ENCODE measurements around the gene ZNF438. TPM values are rescaled to one million over a fixed set of nuclear protein-coding genes. Genes with fewer than 3 reads are reported as not detected.

The ZNF438 gene
- total RNA-seq, 1 experiment from 2014 or later = 0.26 TPM

GRCh38 chr10:30847199-30847598 is 184.5 kb downstream of the ZNF438 start:
- Histone ChIP-seq H3K9me3 (ENCODE audit: low read length) (no peaks in the 10 kb centered on the region), H2AFZ (ENCODE audit: low read length) (no peak overlapping the region), H3K9ac (ENCODE audit: low read length) (no peak overlapping the region), H3K4me3 (ENCODE audit: low read length) (no peak overlapping the region), H3K36me3 (ENCODE audit: insufficient read depth, low read length) (no peaks in the 10 kb centered on the region), H3K4me2 (ENCODE audit: low read depth, low read length, poor library complexity, severe bottlenecking) (no peak overlapping the region), H3K27ac (ENCODE audit: low read length) (no peak overlapping the region), H4K20me1 (ENCODE audit: insufficient read depth, low read depth, low read length) (no peaks in the 10 kb centered on the region), H3K79me2 (ENCODE audit: low read length) (no peaks in the 10 kb centered on the region), H3K4me1 (ENCODE audit: low read length) (no peaks in the 10 kb centered on the region), H3K27me3 (ENCODE audit: low read length) (no peaks in the 10 kb centered on the region), H3K9me2 (replicated peaks; ENCODE audit: insufficient read depth, low read length) (no peaks in the 10 kb centered on the region)
- DNase-seq = peak; percentile 45

GRCh38 chr10:30846710-30847109 is 185.0 kb downstream of the ZNF438 start:
- H3K36me3 ChIP-seq (ENCODE audit: insufficient read depth, low read length) = no peaks in the 10 kb centered on the region
- H3K9me2 ChIP-seq (replicated peaks; ENCODE audit: insufficient read depth, low read length) = no peaks in the 10 kb centered on the region
- no peak overlapping the region for H2AFZ ChIP-seq (ENCODE audit: low read length)
- H3K9ac ChIP-seq (ENCODE audit: low read length) = no peak overlapping the region
- H3K4me2 ChIP-seq (ENCODE audit: low read depth, low read length, poor library complexity, severe bottlenecking) = no peak overlapping the region
- no peak overlapping the region for H3K27ac ChIP-seq (ENCODE audit: low read length)
- no peaks in the 10 kb centered on the region for H3K4me1 ChIP-seq (ENCODE audit: low read length)
- H3K9me3 ChIP-seq (ENCODE audit: low read length) = no peaks in the 10 kb centered on the region
- no peaks in the 10 kb centered on the region for H4K20me1 ChIP-seq (ENCODE audit: insufficient read depth, low read depth, low read length)
- no peaks in the 10 kb centered on the region for H3K27me3 ChIP-seq (ENCODE audit: low read length)
- no peak overlapping the region for H3K4me3 ChIP-seq (ENCODE audit: low read length)
- no peak for DNase-seq
- no peaks in the 10 kb centered on the region for H3K79me2 ChIP-seq (ENCODE audit: low read length)

GRCh38 chr10:30842894-30843293 is 188.8 kb downstream of the ZNF438 start:
- H3K9ac ChIP-seq (ENCODE audit: low read length) = no peak overlapping the region

DNA sequence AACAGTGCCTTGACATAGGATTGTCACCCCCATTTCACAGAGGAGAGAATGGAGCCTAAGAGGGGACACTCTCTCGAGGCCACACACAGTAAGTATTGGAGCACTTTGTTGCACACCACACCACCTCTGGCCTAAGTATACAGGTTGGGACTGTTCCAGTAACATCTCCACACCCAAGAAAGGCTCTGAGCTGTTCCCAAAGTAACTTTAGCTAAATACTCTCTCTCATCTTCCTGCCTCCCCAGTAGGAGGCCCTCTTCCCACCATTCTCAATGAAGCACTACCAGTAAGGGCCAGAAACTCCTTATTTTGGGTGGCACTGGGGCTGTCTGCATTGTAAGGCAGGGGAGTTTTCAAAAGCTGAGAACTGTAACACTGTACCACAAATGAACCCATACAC is 189.5 kb downstream of the ZNF438 start:
- no peak overlapping the region for H3K4me3 ChIP-seq (ENCODE audit: low read length)
- no peaks in the 10 kb centered on the region for H3K4me1 ChIP-seq (ENCODE audit: low read length)
- H3K27me3 ChIP-seq (ENCODE audit: low read length) = no peaks in the 10 kb centered on the region
- no peak overlapping the region for H2AFZ ChIP-seq (ENCODE audit: low read length)
- no peaks in the 10 kb centered on the region for H4K20me1 ChIP-seq (ENCODE audit: insufficient read depth, low read depth, low read length)
- no peak overlapping the region for H3K4me2 ChIP-seq (ENCODE audit: low read depth, low read length, poor library complexity, severe bottlenecking)
- H3K9me3 ChIP-seq (ENCODE audit: low read length) = no peaks in the 10 kb centered on the region
- no peak overlapping the region for H3K9ac ChIP-seq (ENCODE audit: low read length)
- no peaks in the 10 kb centered on the region for H3K9me2 ChIP-seq (replicated peaks; ENCODE audit: insufficient read depth, low read length)
- no peaks in the 10 kb centered on the region for H3K79me2 ChIP-seq (ENCODE audit: low read length)
- H3K27ac ChIP-seq (ENCODE audit: low read length) = no peak overlapping the region
- H3K36me3 ChIP-seq (ENCODE audit: insufficient read depth, low read length) = no peaks in the 10 kb centered on the region
- DNase-seq = no peak

More at GRCh38 chr10:30842894-30843293, 188.8 kb downstream of the ZNF438 start:
- H3K9me3 ChIP-seq (ENCODE audit: low read length) = no peaks in the 10 kb centered on the region
- H2AFZ ChIP-seq (ENCODE audit: low read length) = no peak overlapping the region
- H3K79me2 ChIP-seq (ENCODE audit: low read length) = no peaks in the 10 kb centered on the region
- H4K20me1 ChIP-seq (ENCODE audit: insufficient read depth, low read depth, low read length) = no peaks in the 10 kb centered on the region
- no peaks in the 10 kb centered on the region for H3K36me3 ChIP-seq (ENCODE audit: insufficient read depth, low read length)
- H3K4me3 ChIP-seq (ENCODE audit: low read length) = no peak overlapping the region
- no peak for DNase-seq
- no peaks in the 10 kb centered on the region for H3K27me3 ChIP-seq (ENCODE audit: low read length)
- H3K4me2 ChIP-seq (ENCODE audit: low read depth, low read length, poor library complexity, severe bottlenecking) = no peak overlapping the region
- H3K27ac ChIP-seq (ENCODE audit: low read length) = no peak overlapping the region
- H3K9me2 ChIP-seq (replicated peaks; ENCODE audit: insufficient read depth, low read length) = no peaks in the 10 kb centered on the region
- H3K4me1 ChIP-seq (ENCODE audit: low read length) = no peaks in the 10 kb centered on the region

DNA sequence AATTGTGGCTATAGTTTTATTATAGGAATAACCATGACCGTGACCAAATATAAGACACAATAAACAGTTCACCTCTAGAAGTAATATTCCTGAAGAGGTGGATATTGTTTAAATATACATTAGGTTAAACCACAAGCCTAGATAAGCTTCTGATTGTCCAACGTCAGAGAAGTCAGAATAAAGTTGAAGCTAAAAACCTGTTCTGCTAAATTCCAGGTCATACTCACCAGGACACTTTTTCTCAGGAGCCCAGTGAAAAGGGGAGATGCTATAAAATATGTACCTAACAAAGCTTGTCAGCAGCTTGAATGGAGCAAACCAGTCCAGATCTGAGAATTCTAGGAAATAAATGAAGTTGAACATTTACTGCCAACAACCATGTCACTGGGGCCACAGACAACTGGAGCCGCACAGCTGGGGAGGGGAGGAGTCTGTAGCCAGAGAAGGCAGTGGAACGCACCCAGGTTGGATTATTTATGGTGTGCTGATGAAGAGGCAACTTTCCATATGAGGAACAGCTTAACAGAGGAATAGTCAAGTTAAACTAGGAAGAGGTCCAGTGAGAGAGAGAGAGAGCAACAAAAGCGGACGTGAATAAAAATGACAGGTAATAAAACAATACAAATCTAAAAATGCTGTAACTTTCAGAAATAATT is 191.1 kb downstream of the ZNF438 start:
- no peaks in the 10 kb centered on the region for H3K9me3 ChIP-seq (ENCODE audit: low read length)
- H3K36me3 ChIP-seq (ENCODE audit: insufficient read depth, low read length) = no peaks in the 10 kb centered on the region
- no peaks in the 10 kb centered on the region for H3K79me2 ChIP-seq (ENCODE audit: low read length)
- no peak overlapping the region for H3K4me2 ChIP-seq (ENCODE audit: low read depth, low read length, poor library complexity, severe bottlenecking)
- no peaks in the 10 kb centered on the region for H3K9me2 ChIP-seq (replicated peaks; ENCODE audit: insufficient read depth, low read length)
- H3K4me1 ChIP-seq (ENCODE audit: low read length) = no peaks in the 10 kb centered on the region
- H3K27ac ChIP-seq (ENCODE audit: low read length) = no peak overlapping the region
- DNase-seq = no peak
- no peak overlapping the region for H3K4me3 ChIP-seq (ENCODE audit: low read length)
- H4K20me1 ChIP-seq (ENCODE audit: insufficient read depth, low read depth, low read length) = no peaks in the 10 kb centered on the region
- no peak overlapping the region for H3K9ac ChIP-seq (ENCODE audit: low read length)
- no peak overlapping the region for H2AFZ ChIP-seq (ENCODE audit: low read length)
- H3K27me3 ChIP-seq (ENCODE audit: low read length) = no peaks in the 10 kb centered on the region

DNA sequence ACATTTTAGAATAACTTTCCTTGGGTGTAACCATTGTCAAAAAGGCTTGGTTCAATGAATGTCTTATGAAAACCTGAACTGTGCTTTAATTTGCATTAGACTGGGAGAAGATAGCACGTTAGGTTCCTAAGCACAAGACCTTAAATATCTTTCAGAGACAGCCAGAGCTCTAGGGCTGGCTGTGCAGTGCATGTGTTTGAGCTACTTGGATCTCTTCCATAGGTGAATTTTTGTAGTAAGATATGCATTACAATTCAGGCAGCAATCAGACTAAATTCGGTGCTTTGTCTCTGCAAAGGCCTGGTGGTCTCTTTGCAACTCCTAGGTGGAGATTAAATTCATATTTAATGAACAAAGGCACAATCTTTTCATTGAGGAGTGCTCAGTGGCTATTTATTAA is 192.0 kb downstream of the ZNF438 start:
- no peak overlapping the region for H3K27ac ChIP-seq (ENCODE audit: low read length)
- H3K4me2 ChIP-seq (ENCODE audit: low read depth, low read length, poor library complexity, severe bottlenecking) = no peak overlapping the region
- H3K4me3 ChIP-seq (ENCODE audit: low read length) = no peak overlapping the region
- H3K4me1 ChIP-seq (ENCODE audit: low read length) = no peaks in the 10 kb centered on the region
- no peak overlapping the region for H3K9ac ChIP-seq (ENCODE audit: low read length)
- H2AFZ ChIP-seq (ENCODE audit: low read length) = no peak overlapping the region
- no peaks in the 10 kb centered on the region for H3K9me2 ChIP-seq (replicated peaks; ENCODE audit: insufficient read depth, low read length)
- no peaks in the 10 kb centered on the region for H3K27me3 ChIP-seq (ENCODE audit: low read length)
- no peaks in the 10 kb centered on the region for H3K79me2 ChIP-seq (ENCODE audit: low read length)
- H3K36me3 ChIP-seq (ENCODE audit: insufficient read depth, low read length) = no peaks in the 10 kb centered on the region
- no peaks in the 10 kb centered on the region for H4K20me1 ChIP-seq (ENCODE audit: insufficient read depth, low read depth, low read length)
- H3K9me3 ChIP-seq (ENCODE audit: low read length) = no peaks in the 10 kb centered on the region
- DNase-seq = no peak

- no peaks in the 10 kb centered on the region for H3K4me1 ChIP-seq (ENCODE audit: low read length)
- no peaks in the 10 kb centered on the region for H3K9me2 ChIP-seq (replicated peaks; ENCODE audit: insufficient read depth, low read length)
- DNase-seq = no peak
- H3K4me3 ChIP-seq (ENCODE audit: low read length) = no peak overlapping the region
- no peaks in the 10 kb centered on the region for H3K79me2 ChIP-seq (ENCODE audit: low read length)
- no peaks in the 10 kb centered on the region for H4K20me1 ChIP-seq (ENCODE audit: insufficient read depth, low read depth, low read length)
- no peak overlapping the region for H3K4me2 ChIP-seq (ENCODE audit: low read depth, low read length, poor library complexity, severe bottlenecking)
- H3K9ac ChIP-seq (ENCODE audit: low read length) = no peak overlapping the region
- no peak overlapping the region for H3K27ac ChIP-seq (ENCODE audit: low read length)
- no peaks in the 10 kb centered on the region for H3K36me3 ChIP-seq (ENCODE audit: insufficient read depth, low read length)
- no peaks in the 10 kb centered on the region for H3K27me3 ChIP-seq (ENCODE audit: low read length)
- no peaks in the 10 kb centered on the region for H3K9me3 ChIP-seq (ENCODE audit: low read length)
- H2AFZ ChIP-seq (ENCODE audit: low read length) = no peak overlapping the region
Measured at GRCh38 chr10:30836406-30836805, 195.3 kb downstream of the ZNF438 start.

DNA sequence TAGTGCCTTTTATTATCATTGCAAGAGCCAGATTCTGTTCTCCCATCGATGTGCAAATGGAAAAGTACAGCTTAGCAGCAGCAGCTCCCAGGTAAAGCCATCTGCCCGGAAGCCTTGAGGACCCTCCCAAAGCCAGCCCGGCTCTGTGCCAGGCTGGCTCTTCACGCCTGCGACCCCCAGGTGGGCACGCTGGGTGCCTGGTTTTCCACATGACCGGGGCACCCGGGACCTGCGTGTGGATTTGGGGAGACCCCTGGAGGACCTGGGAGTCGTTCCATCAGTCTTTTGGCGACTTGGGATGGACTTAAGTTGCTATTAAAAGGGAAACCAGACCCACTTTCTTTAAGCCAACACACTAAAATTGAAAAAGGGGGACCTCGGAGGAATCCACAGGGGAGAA is 196.5 kb downstream of the ZNF438 start:
- no peak overlapping the region for H3K4me3 ChIP-seq (ENCODE audit: low read length)
- no peak overlapping the region for H3K9ac ChIP-seq (ENCODE audit: low read length)
- H3K9me3 ChIP-seq (ENCODE audit: low read length) = no peaks in the 10 kb centered on the region
- no peaks in the 10 kb centered on the region for H3K27me3 ChIP-seq (ENCODE audit: low read length)
- no peak overlapping the region for H2AFZ ChIP-seq (ENCODE audit: low read length)
- DNase-seq = no peak
- H3K4me2 ChIP-seq (ENCODE audit: low read depth, low read length, poor library complexity, severe bottlenecking) = no peak overlapping the region
- no peaks in the 10 kb centered on the region for H3K4me1 ChIP-seq (ENCODE audit: low read length)
- H3K9me2 ChIP-seq (replicated peaks; ENCODE audit: insufficient read depth, low read length) = no peaks in the 10 kb centered on the region
- no peaks in the 10 kb centered on the region for H4K20me1 ChIP-seq (ENCODE audit: insufficient read depth, low read depth, low read length)
- no peaks in the 10 kb centered on the region for H3K79me2 ChIP-seq (ENCODE audit: low read length)
- H3K36me3 ChIP-seq (ENCODE audit: insufficient read depth, low read length) = no peaks in the 10 kb centered on the region
- no peak overlapping the region for H3K27ac ChIP-seq (ENCODE audit: low read length)
